GM19238 (cell line): ENCODE data around the gene TDO2.

ENCODE experiments used
- DNase-seq: peaks from one replicate; pipeline ENCODE4 v3.0.0; 2011; ENCODE audit warnings: low spot score; ENCODE audit not compliant: insufficient read length

TDO2 gene

GRCh38 chr4:155953151-155954117, 49.9 kb downstream of the TDO2 start, which contains the start of gene CTSO:
TSS of gene CTSO (minus strand) at chr4:155953866. CDS start at chr4:155953847, 19 bp downstream.
- peak; percentile 58 for DNase-seq

DNA sequence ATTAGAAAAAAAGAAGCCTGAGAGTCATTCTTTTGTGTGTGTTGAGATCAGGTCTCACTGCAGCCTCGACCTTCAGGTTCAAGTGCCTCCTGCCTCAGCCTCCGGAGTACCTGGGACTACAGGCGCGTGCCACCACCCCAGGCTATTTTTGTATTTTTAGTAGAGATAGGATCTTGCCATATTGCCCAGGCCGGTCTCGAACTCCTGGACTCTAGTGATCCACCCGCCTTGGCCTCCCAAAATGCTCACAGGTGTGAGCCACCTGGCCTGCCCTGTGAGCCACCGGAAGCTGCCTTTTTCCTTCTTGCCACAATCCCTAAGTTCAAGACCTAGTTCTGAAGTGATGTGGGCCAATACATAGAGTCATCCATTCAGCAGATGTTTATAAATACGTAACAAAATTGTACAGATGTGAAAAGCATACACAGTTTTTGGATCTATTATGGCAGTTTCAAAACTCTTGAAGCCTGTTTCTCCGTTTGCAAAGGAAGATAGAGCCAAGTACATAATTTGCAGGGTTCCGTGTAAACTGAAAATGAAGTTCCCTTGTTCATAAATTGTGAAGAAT, 50.7 kb downstream of the TDO2 start:
- no peak for DNase-seq

GRCh38 chr4:155954939-155955338, 51.4 kb downstream of the TDO2 start:
- no peak for DNase-seq

DNA sequence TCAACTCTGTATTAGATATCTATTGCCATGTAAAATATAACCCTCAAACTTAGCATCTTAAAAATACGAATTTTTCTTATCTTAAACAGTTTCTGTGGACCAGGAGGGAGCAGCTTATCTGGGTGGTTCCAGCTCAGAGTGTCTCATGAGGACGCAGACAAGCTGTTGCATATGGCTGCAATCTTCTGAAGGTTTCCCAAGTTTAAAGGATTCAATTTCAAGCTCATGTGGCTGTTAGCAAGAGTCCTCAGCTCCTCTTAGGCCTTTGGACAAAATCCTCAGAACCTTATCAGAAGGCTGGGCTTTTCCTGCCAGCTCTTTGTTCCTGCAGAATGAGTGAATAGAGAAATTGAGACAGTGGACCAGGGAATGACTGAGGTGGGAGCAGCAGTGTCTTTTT, 53.0 kb downstream of the TDO2 start:
- no peak for DNase-seq

GRCh38 chr4:155959417-155959816, 55.9 kb downstream of the TDO2 start:
- no peak for DNase-seq

- DNase-seq, result no peak
Measured at GRCh38 chr4:155960522-155960921, 57.0 kb downstream of the TDO2 start.

- no peak for DNase-seq
Measured at GRCh38 chr4:155961575-155961974, 58.1 kb downstream of the TDO2 start.

DNA sequence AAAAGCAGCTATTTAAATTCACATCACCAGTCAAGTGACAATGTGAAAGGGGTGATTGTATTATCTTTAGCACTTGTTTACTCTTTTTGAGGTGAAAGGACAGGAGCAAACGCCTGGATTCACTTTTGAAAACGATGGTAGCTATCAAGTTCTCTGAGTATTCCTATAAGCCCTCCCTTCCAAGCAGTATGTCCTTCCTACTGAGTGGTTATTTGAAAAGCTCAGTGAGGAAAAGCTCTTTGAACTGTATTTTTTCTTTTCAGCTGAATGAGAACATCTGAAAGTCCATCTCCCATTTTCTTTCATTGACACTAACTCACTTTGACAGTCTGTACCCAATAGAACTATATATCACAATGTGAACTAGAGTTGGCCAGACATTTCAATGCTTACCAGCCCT, 59.3 kb downstream of the TDO2 start:
- DNase-seq, result no peak

DNA sequence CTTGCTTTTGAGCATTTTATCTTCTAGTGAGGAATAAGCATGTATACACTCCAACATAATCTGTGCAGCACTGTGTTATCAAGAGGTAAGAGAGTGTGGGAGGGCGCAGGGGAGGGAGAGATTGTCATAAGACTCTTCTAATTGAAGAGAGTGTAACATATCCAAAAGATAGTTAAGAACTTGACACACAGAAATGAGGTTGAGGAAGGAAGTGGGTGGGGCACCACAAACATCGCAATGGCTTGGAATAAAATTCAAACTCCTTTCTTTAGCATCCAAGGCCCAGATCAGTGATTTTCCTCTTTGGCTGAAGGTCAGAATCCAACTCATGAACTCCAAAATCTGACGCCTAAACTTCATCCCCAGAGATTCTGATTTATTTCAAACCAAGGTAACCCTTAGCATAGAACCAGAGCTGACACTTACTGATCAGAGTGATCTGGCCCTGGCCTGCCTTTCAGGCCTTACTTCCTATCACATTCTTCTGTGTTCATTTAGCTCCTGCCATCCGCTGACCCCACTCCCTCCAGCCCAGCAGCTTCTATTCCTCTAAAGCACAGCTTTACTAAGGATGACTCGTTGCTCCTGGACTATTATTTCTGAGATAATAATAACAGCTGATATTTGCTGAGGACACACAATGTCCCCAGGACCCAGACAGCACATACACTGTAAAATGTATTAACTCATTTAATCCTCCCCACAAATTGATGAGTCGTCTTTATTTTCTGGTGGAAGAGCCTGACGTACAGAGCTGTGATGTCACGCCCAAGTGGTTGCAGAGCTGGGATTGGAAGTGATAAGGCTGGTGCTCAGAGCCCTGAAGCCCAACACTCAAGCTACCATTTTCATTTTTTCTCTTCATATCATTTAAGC, 60.8 kb downstream of the TDO2 start:
- no peak for DNase-seq

- DNase-seq, result no peak
Measured at GRCh38 chr4:155966171-155966570, 62.7 kb downstream of the TDO2 start.

DNA sequence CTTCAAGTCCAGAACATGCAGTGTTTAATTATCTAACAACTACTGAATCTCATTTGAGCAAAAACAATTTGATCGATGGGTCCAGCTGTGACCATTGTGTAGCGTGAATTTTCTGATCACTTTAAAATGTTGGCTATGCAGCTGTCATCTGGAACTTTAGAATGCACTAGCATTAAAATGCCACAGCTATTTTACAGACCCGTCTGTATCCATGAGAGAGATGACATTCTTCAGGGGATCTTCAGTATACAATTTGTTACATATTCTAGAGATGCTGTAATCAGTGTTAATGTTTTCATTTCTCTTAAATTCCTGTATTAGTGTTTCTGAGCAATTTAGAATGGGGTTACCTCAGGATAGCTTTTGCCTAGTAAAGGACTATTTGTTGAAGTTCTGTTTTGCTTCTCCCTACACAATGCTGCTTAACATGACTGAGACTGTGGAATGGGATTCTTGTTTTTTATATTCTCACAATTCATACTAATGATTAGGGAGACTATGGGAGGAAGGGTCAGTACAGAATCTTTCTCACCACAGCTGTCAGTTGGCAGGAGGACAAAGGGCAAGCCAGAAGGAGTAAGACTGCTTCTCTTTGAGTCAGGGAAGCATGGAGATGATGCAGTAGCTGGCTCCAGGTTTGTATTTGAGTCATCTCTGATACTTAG, 63.4 kb downstream of the TDO2 start:
- DNase-seq, result no peak
